ENCODE data around the gene TMPRSS9. TPM values are rescaled to one million over a fixed set of nuclear protein-coding genes. Genes with fewer than 3 reads are reported as not detected.

TMPRSS9 gene
- total and polyA plus RNA-seq, 2 of the 13 experiments (the other 11 are each of a cell fraction or from before 2014, with no cell fraction given), result 2.5 to 5.2 TPM

GRCh38 chr19:2428321-2428690 is 68.2 kb downstream of the TMPRSS9 start:
- Histone ChIP-seq H3K36me3 (replicated peaks in 1 of 2; ENCODE audit: control insufficient read depth in 1 of 2, insufficient read depth in 2 of 2, low read length in 2 of 2) (peaks cover 6 to 41% of the 10 kb centered on the region in 2 experiments; a peak in 3 of 5 replicates), H3K27ac (ENCODE audit: extremely low read length, insufficient read depth, low read length) (peak overlapping the region; percentile 98), H2AFZ (ENCODE audit: low read length) (no peak overlapping the region), H3K9me3 (ENCODE audit: low read length) (no peaks in the 10 kb centered on the region), H3K79me2 (ENCODE audit: insufficient read depth, low read length) (peaks cover 21% of the 10 kb centered on the region), H3K4me2 (ENCODE audit: low read depth, low read length) (peak overlapping the region; percentile 86), H4K20me1 (ENCODE audit: insufficient read depth, low read length) (peaks cover 7% of the 10 kb centered on the region; the same call in 1 of the 2 replicates), H3K4me3 (replicated peaks in 1 of 3; ENCODE audit: insufficient read depth in 1 of 3, low read depth in 2 of 3, low read length in 3 of 3) (0 out of 6 replicates have a peak overlapping the region, but pooled peaks of 2 of the 3 experiments have one; percentile 8 to 91), H3K4me1 (ENCODE audit: insufficient read depth, low read length) (peaks cover 23% of the 10 kb centered on the region), H3K27me3 (ENCODE audit: control insufficient read depth in 1 of 2, insufficient read depth in 2 of 2, low read length in 2 of 2) (no peaks in the 10 kb centered on the region), H3K9ac (ENCODE audit: insufficient read depth, low read depth, low read length) (peak overlapping the region; percentile 97)
- CTCF ChIA-PET (ENCODE audit: low intra/inter-chr PET ratio, low total read pairs), result no interaction called here
- BruUV-seq (replicated peaks), result no TSS peak
- TF ChIP-seq SMARCE1 (IDR thresholded peaks at IDR 0.05; ENCODE audit: borderline replicate concordance) (no peak), ARID2 (CRISPR knock-in tag; IDR thresholded peaks at IDR 0.05; ENCODE audit: borderline replicate concordance) (0 out of 2 replicates have a peak, but pooled peaks have one; percentile 9), ATF6 (CRISPR knock-in tag; conservative IDR thresholded peaks at IDR 0.05) (no peak), ZBTB38 (CRISPR knock-in tag; IDR thresholded peaks at IDR 0.05) (peak; percentile 97), ZNF343 (CRISPR knock-in tag; IDR thresholded peaks at IDR 0.05) (peak; percentile 6; the same call in 1 of the 2 replicates), ZBTB33 (CRISPR knock-in tag; IDR thresholded peaks at IDR 0.05) (peak; percentile 92; the same call in 1 of the 2 replicates), ZFP91 (CRISPR knock-in tag; IDR thresholded peaks at IDR 0.05; ENCODE audit: borderline replicate concordance) (no peak), SRSF1 (optimal IDR thresholded peaks at IDR 0.05; ENCODE audit: low read depth, low read length) (peak; percentile 22)
- in situ Hi-C loops (cut with HindIII; ENCODE audit: extremely low pct_ligation_motif_present, low pct_unique_long_range_greater_than_20kb), result no loop called here
- intact Hi-C loops (cut with micrococcal nuclease; ENCODE audit: unreplicated experiment), result no loop called here
- WGBS (ENCODE audit: low lambda C conversion rate), result 83% methylated on average over 21 of the region's 25 CpGs
- ATAC-seq (peak; percentile 3), DNase-seq (ENCODE audit: low spot score) (no peak), FAIRE-seq (no peak)
- POLR2A ChIA-PET, result interaction anchor here (0.6 to 4.5 kb wide), 20 partner anchors 10 to 368 kb away, joined by 3 to 60 read pairs (median 6); partner anchors contain the start of genes GADD45B and LMNB2
